GM19193 (cell line): ENCODE data around the gene SELENBP1.
A peak's percentile ranks its signal among the peaks of the same experiment; 100 is the strongest.

ENCODE experiments used
- POLR2A ChIP-seq: IDR thresholded peaks from 4 replicates; pipeline ENCODE4 v1.6.1; 2011; ENCODE audit not compliant: insufficient read depth, insufficient read length; ENCODE audit errors: extremely low read depth

Gene SELENBP1

GRCh38 chr1:151362308-151363155 lies 10.0 kb downstream of the SELENBP1 start:
- TF ChIP-seq POLR2A: no peak

GRCh38 chr1:151361883-151362282 lies 10.6 kb downstream of the SELENBP1 start:
- TF ChIP-seq POLR2A: no peak

- no peak for TF ChIP-seq POLR2A
Observed at GRCh38 chr1:151356696-151357095, 15.8 kb downstream of the SELENBP1 start.

- TF ChIP-seq POLR2A: no peak
Observed at GRCh38 chr1:151352021-151352718, 20.3 kb downstream of the SELENBP1 start.

GRCh38 chr1:151347523-151348246 lies 24.8 kb downstream of the SELENBP1 start:
- TF ChIP-seq POLR2A: no peak

GRCh38 chr1:151346769-151347522 lies 25.6 kb downstream of the SELENBP1 start, which contains the start of gene RFX5:
Gene RFX5, minus strand, starts transcription at chr1:151347252. Its CDS starts 932 bp downstream, at chr1:151346320.
- TF ChIP-seq POLR2A: peak; percentile 80

GRCh38 chr1:151346082-151346768 lies 26.3 kb downstream of the SELENBP1 start:
- TF ChIP-seq POLR2A: no peak

- no peak for TF ChIP-seq POLR2A
Observed at GRCh38 chr1:151344291-151344690, 28.2 kb downstream of the SELENBP1 start.

GRCh38 chr1:151343587-151343986 lies 28.9 kb downstream of the SELENBP1 start:
- no peak for TF ChIP-seq POLR2A

GRCh38 chr1:151342569-151342968 lies 29.9 kb downstream of the SELENBP1 start:
- no peak for TF ChIP-seq POLR2A

GRCh38 chr1:151342021-151342420 lies 30.5 kb downstream of the SELENBP1 start:
- TF ChIP-seq POLR2A: no peak

- no peak for TF ChIP-seq POLR2A
Observed at GRCh38 chr1:151340870-151341754, 31.4 kb downstream of the SELENBP1 start.

- TF ChIP-seq POLR2A: no peak
Observed at GRCh38 chr1:151336556-151336955, 35.9 kb downstream of the SELENBP1 start.
